Fibroblast of the conjunctiva (primary cell): Measurements from ENCODE around the gene INPP1.
"Not testable (repeated sequence)": the region's sequence is repeated elsewhere in the genome, so short reads cannot be mapped to it uniquely, and the experiment has no call there.

Source experiments
- DNase-seq: peaks from one replicate; pipeline ENCODE4 v3.0.0-alpha.2; 2010; ENCODE audit warnings: low read depth

Gene INPP1

GRCh38 chr2:190333928-190334327 is 9.5 kb upstream of the INPP1 start:
- no peak for DNase-seq

GRCh38 chr2:190334479-190335224 is 8.7 kb upstream of the INPP1 start:
- DNase-seq, result no peak

DNA sequence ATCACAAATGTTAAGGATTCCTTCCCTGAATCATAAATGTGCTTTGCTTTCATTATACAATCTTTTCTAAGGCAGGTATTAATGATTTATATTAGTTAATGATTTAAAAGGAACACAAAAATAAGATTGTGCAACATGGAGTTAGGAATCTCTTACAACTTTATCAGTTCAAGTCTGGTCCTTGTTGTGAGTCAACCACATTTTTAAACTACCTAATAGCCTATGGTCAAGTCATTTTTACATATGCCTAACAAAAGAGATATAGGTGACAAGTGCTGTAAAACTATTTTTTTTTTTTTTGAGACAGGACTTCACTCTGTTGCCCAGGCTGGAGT is 8.2 kb upstream of the INPP1 start:
- DNase-seq, result no peak

GRCh38 chr2:190335584-190335983 is 7.8 kb upstream of the INPP1 start:
- not testable (repeated sequence) for DNase-seq

DNA sequence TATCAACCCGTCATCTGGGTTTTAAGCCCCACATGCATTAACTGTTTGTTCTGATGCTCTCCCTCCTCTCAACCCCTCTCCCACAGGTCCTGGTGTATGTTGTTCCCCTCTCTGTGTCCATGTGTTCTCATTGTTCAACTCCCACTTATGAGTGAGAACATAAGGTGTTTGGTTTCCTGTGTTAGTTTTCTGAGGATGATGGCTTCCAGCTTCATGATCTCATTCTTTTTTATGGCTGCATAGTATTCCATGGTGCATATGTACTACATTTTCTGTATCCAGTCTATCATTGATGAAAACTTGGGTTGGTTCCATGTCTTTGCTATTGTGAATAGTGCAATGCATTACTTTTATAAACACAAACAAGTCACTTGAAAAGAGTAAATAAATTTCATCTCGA is 7.0 kb upstream of the INPP1 start:
- no peak for DNase-seq

GRCh38 chr2:190338453-190338852 is 4.9 kb upstream of the INPP1 start:
- DNase-seq, result no peak

DNA sequence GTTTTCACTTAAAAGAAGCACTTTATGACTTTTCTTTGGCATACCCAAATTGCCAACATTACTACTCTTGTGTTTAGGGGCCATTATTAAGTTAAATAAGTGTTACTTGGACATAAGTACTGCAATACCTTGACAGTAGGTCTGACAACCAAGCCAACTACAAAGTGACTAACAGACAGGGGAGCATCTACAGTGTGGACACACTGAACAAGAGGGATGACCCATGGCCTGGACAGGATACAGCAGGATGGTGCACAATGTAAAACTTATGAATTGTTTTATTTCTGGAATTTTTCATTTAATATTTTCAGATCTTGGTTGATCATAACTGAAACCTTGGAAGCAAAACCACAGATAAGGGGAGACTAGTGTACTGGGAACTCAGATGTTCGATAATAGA is 4.0 kb upstream of the INPP1 start:
- no peak for DNase-seq

DNA sequence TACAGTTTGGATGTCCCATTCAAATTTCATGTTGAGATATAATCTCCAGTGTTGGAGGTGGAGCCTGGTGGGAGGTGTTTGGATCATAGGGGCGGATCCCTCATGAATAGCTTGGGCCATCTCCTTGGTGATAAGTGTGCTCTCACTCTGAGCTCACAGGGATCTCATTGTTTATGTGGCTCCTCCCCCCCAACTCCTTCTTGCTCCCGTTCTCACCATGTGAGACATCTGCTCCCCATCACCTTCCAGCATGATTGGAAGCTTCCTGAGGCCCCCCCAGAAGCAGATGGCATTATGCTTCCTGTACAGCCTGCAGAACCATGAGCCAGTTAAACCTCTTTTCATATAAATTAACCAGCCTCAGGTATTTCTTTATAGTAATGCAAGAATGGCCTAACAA is 3.0 kb upstream of the INPP1 start:
- DNase-seq, result no peak

DNA sequence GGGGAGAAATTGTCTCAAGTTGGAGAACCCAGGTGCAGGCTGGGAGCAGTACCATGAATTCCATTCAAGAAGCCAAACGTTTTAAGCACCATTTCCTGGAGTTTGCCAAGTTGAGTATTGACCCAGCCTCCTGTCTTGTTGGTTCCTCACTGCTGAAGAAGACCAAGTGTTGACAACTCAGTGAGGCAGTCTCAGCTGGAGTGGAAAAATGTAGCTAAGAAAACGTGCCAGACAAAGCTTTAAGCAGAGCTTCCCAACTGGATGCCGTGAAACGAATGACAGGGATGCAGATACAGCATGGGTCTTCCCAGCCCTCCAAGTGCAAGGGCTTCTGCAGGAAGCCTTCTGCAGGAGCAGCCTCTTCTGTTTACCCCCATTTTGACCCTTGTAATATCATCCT is 778 bp upstream of the INPP1 start:
- no peak for DNase-seq

DNA sequence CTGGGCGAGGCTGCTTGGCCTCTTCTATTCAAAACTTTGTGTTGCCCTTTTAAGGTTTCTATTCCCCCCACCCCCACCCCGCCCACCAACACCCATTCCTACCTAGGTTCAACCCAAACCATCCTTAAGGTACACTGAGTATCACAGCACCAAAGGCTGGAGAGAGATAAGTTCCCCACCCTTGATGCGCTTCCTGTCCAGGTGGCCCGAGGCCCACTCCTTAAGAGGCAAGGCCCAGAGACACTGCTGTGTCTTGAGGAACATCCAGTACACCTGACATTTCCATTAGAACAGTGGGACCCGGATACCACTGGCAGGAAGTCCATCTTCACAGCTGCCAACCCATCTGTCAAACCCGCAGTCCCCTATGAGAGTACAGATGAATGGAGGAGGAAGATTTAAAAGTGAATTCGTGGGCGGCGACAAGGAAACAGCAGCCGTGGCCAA is 277 bp upstream of the INPP1 start:
- no peak for DNase-seq

- peak; percentile 26 for DNase-seq
These were observed 963 bp downstream of the INPP1 start for GRCh38 chr2:190344276-190344827.

DNA sequence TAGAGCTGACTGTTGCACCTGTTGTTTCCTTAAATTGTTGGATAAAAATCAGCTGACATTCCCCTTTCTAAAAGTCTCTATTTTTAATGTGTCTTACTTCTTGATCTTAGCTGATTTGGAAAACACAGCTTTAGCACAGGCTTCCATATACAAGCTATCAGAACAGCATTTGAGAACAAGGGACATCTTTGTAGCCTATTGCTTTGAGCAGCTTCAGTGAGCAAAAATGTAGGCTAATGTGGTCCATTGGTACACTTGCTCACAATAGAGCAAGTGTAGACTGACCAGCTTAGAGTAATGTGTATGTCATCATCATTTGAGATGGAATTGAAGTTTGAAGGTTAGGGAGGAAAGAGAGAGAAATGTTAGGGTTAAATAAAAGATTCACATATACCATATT is 7.0 kb downstream of the INPP1 start:
- no peak for DNase-seq

- no peak for DNase-seq
These were observed 8.6 kb downstream of the INPP1 start for GRCh38 chr2:190351955-190352354.

DNA sequence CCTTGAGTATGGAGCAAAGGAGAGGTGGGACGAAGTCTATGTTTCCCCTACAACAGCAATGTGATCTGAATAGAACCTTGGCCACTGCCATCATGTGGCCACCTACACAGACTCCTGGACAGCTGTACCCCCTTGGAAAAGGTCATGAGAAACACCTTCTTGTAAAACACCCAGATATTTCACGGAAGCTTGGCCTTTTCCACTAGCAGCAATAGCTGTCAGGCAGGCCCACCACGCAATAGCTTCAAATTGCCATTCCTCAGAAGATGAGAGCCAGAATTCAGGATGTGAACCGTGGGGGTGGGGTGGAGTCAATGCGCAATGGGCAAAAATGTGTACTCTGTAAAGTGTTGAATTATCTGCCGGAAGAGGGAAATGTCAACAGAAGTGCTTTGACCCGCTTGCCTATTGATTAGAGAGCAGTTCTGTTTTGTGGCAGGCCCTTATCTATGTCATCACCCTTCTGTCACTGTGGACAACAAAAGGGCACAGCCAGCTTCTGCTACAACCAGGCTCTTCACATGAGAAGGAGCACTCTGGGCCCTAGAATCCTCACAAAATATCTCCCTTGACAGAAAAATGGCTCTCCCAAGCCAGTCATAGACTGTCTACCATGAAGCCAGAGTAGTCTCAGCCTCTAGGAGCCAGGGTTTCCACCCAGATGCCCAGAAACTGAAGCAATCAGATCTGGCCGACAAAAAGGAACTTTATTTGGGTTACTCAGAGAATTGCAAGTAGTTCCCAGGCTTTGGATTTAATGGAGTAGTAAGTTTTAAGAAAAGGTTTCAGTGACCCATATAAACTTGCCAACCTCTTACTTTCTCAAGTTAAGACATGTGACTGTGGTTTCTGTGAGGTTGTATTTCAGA is 9.5 kb downstream of the INPP1 start:
- DNase-seq, result no peak

DNA sequence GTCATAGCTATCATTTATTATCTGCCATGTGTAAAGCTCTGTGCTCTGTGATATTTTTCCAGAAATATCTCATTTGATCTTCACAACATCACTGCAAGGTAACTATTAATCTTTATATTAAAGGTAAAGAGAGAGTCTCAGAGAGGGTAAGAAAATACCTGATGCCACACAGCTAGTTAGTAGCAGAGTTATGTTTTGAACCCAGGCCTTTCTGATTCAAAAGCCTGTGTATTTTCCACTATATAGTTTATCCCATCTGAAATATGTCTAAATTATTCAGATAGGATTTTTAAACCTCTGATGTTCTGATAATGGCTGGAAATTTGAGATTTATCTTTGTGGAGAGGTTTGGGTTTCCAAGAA is 10.1 kb downstream of the INPP1 start:
- no peak for DNase-seq

DNA sequence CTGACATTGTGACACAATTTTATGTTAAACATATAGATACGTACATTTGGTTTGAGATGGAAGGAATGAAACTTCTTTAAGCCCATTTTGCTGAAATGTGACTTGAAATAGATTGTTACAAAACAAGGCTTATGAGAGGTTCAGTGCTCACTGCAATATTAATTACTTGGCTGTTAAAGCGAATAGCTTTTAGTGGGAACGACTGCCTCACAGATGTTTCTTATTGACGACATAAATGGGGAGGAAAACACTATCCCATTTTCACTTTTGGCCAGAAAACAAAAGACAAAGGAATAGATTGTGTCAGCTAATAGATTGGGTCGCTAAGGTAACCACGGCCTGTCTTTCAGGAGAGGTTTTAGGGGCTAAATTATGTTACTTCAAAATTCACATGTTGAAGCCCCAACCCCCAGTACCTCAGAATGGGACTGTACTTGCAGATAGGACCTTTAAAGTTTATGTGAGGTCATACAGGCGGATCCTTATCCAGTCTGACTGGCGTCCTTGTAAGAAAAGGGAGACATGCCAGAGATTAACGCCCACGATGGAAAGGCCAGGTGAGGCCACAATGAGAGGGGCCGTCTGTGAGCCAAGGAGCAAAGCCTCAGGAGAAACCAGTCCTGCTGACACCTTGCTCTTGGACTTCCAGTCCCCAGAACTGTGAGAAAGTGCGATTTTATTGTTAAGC is 10.8 kb downstream of the INPP1 start:
- DNase-seq, result no peak

DNA sequence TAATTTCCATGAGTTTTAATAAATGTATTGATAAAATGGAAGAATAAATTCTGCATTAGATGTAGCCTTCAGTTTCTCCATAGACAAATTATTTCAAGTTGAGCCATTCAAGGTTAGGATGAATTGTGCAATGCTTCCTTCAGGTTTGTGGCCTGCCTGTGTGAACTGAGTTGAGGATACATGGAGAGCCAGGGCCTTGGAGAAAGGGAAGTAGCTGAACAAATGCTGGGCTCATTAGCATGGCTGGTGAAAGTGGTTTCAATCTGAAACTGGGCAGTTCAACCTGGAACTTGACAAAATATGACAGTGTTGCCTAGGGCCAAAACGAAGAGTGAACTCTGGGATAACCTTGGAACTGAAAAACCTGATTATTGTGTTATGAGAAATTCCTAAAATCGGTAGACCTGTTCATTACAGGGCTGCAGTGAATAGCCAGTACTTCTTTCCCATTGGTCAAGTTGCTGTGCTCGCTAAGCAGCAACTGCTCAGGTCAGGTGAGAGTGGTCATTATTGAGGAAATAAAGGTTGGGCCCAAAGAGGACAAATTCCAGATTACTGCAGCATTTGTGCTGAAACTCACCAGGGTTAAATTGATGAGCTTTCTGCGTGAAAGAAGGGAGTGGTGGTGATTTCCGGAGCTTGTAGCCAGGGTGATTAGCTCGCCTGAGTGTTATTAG is 12.7 kb downstream of the INPP1 start:
- no peak for DNase-seq

DNA sequence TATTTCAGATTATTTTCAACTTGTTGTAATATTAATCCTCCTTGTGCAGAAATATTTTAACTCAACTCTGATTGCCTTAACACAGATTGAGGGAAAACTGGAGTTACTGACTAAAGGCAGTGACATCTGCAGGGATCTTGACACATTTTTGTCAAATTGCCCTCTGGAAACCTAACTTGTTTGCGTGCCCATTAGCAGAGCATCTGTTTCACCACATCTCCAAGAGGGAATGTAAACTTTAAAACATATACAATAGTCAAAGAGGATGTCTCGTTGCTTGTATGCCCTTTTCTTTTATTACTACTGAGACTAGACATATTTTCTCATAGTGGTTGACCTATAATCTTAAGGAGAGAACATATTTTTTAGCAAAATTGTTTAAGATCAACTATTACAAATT is 14.2 kb downstream of the INPP1 start:
- no peak for DNase-seq

GRCh38 chr2:190358655-190359448 is 15.5 kb downstream of the INPP1 start:
- DNase-seq, result not testable (repeated sequence)

DNA sequence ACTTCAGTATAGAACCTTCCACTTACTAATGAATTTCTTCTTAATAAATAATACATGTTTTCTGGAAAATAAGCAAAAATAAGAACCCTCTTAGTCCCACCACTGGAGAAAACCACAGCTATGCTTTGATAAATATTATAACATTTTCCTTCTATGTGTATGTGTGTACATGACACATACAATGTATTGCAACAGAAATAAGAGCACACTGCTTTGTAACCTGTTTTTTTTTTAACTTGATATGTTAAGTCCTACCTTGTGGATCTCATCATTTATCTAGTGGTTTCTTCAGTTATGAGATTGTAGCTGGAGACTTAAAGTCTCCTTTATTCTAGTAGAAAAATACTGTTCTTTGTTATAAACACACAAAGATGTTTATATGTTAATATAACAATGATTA is 17.2 kb downstream of the INPP1 start:
- no peak for DNase-seq

DNA sequence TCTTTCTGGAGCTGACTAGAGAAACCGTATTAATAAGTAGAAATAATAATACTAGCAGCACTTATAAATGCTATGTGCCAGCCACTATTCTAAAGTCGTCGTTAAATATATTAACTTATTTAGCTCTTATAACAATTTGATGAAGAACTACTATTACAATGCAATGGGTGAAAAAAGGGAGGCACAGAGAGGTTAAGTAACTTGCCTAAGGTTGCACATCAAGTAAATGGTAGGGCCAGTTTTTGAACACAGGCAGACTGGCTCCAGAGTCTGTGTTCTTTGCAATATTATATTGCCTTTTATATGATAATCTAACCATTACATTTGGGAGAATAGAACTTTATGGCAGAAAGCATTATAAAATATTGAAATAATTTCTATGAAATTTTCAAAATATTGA is 17.6 kb downstream of the INPP1 start:
- no peak for DNase-seq
